A673 (cell line): ENCODE measurements around the gene RLIM. TPM values are rescaled to one million over a fixed set of nuclear protein-coding genes. Genes with fewer than 3 reads are reported as not detected.

Experiments used
- BruUV-seq: library from RNA; stranded (reverse); fragments of 400-500 nt; replicated peaks from 2 replicates; lab custom pipeline; 2021; lab: Mats Ljungman, UMichigan
- CTCF ChIA-PET: fragments of 300-600 bp; sonication (Branson Sonifier 250); formaldehyde crosslinking; loops from one replicate; lab custom pipeline; 2022; ENCODE audit warnings: antibody characterized with exemption; lab: Charles Lee
- POLR2A ChIA-PET: fragments of 300-600 bp; sonication (Branson Sonifier 250); formaldehyde crosslinking; loops from one replicate; lab custom pipeline; 2022; ENCODE audit warnings: antibody characterized with exemption; ENCODE audit not compliant: low non-redundant PET; lab: Charles Lee
- DNase-seq: peaks from one replicate; pipeline ENCODE4 v3.0.0-alpha.2; 2015; ENCODE audit warnings: low spot score
- H3K27ac ChIP-seq: fragments of 200-600 bp; sonication (generic); 2 replicates; pipeline ENCODE4 v1.5.1; 2016; ENCODE audit warnings: mixed run types, low read depth, mild to moderate bottlenecking, mixed read lengths, antibody characterized with exemption, low read length; ENCODE audit not compliant: poor library complexity, severe bottlenecking
- H3K27me3 ChIP-seq: fragments of 200-600 bp; sonication (generic); replicated peaks from 2 replicates; pipeline ENCODE4 v1.6.1; 2017; ENCODE audit warnings: mixed run types, low read depth, mild to moderate bottlenecking, mixed read lengths, antibody characterized with exemption, low read length; ENCODE audit not compliant: insufficient read depth, poor library complexity
- H3K36me3 ChIP-seq: fragments of 200-600 bp; sonication (generic); 2 replicates; pipeline ENCODE4 v1.6.1; 2016; ENCODE audit warnings: mixed run types, mild to moderate bottlenecking, mixed read lengths, antibody characterized with exemption, low read length; ENCODE audit not compliant: insufficient read depth, poor library complexity, severe bottlenecking
- H3K4me1 ChIP-seq: fragments of 200-600 bp; sonication (generic); 2 replicates; pipeline ENCODE4 v1.6.1; 2017; ENCODE audit warnings: mixed run types, mild to moderate bottlenecking, mixed read lengths, antibody characterized with exemption, low read length; ENCODE audit not compliant: insufficient read depth, poor library complexity, severe bottlenecking
- H3K4me3 ChIP-seq: fragments of 200-600 bp; sonication (generic); 2 replicates; pipeline ENCODE4 v1.5.1; 2016; ENCODE audit warnings: low read depth, mixed run types, mild to moderate bottlenecking, mixed read lengths, low read length; ENCODE audit not compliant: poor library complexity, severe bottlenecking
- H3K9me3 ChIP-seq: fragments of 200-600 bp; sonication (generic); 2 replicates; pipeline ENCODE4 v1.6.1; 2016; ENCODE audit warnings: mixed run types, low read depth, mild to moderate bottlenecking, mixed read lengths, antibody characterized with exemption, low read length; ENCODE audit not compliant: poor library complexity, severe bottlenecking
- EZH2 ChIP-seq: fragments of 200-600 bp; sonication (generic); IDR thresholded peaks from 2 replicates; pipeline ENCODE4 v1.6.1; 2017; ENCODE audit warnings: borderline replicate concordance, low read depth, mild to moderate bottlenecking, mixed read lengths, antibody characterized with exemption, low read length; ENCODE audit not compliant: poor library complexity, severe bottlenecking
- intact Hi-C: fragments of 100-400 bp; cut with micrococcal nuclease; formaldehyde crosslinking; loops from one replicate; pipeline ENCODE4 v1.10.0; 2022; ENCODE audit not compliant: unreplicated experiment
- total RNA-seq: library from RNA; stranded (reverse); gene quantifications from 2 replicates; pipeline ENCODE4 v1.2.3, GENCODE V29; 2021
- TF ChIP-seq, protein P1 (sequence below): fragments of 300-800, 200-600 bp; sonication (generic); conservative IDR thresholded peaks from 2 replicates; pipeline ENCODE4 v1.5.1; 2017; ENCODE audit warnings: low read depth, mild to moderate bottlenecking, antibody characterized with exemption, low read length, moderate library complexity, mixed read lengths

RLIM gene
- total RNA-seq, 1 experiment from 2014 or later: 57.7 TPM

DNA sequence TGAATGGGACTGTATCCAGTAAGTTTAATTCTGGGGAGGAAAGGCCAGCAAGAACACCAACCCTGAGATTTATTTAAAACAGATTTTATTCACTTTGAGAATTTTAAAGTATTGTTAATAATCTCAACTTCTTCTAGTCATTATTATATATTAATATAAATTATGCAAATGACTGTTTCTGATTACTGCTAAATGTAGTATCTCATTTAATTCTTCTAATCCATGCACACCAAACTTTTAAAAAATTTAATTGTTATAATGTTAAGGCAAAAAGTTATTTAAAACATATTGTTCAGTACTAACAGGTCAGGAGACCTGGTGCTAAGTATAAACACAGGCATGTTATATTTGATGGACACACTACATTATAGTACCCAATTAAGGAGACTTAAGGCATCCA is 8.1 kb downstream of the RLIM start:
- no peaks in the 10 kb centered on the region for H3K9me3 ChIP-seq
- intact Hi-C loops: no loop called here
- H3K27me3 ChIP-seq: no peaks in the 10 kb centered on the region
- no peak overlapping the region for H3K4me3 ChIP-seq
- DNase-seq: no peak
- no peaks in the 10 kb centered on the region for H3K4me1 ChIP-seq
- no peak for TF ChIP-seq EZH2
- TF ChIP-seq, protein P1, sequence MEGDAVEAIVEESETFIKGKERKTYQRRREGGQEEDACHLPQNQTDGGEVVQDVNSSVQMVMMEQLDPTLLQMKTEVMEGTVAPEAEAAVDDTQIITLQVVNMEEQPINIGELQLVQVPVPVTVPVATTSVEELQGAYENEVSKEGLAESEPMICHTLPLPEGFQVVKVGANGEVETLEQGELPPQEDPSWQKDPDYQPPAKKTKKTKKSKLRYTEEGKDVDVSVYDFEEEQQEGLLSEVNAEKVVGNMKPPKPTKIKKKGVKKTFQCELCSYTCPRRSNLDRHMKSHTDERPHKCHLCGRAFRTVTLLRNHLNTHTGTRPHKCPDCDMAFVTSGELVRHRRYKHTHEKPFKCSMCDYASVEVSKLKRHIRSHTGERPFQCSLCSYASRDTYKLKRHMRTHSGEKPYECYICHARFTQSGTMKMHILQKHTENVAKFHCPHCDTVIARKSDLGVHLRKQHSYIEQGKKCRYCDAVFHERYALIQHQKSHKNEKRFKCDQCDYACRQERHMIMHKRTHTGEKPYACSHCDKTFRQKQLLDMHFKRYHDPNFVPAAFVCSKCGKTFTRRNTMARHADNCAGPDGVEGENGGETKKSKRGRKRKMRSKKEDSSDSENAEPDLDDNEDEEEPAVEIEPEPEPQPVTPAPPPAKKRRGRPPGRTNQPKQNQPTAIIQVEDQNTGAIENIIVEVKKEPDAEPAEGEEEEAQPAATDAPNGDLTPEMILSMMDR: no peak
- H3K36me3 ChIP-seq: peaks cover 11% of the 10 kb centered on the region
- BruUV-seq: no TSS peak
- ChIA-PET POLR2A (no interaction called here), CTCF (no interaction called here)
- no peak overlapping the region for H3K27ac ChIP-seq

DNA sequence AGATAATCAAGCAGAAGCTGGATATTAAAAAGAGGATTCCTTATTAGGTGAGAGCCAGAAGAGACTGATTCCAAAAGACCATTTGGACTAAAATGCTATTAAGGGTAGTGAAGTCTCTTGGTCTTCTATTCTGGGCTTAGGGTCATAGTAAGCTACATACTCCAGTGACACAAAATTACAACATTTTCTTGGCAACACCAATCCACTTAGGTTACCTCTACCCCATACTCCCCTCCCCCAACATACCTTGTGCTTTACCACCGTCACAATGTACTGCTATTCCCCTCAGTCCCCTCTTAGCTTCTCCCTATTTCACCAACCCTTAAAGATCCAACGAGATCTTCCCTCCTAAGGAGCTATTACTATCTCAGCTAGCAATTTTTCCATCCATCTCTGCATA is 11.4 kb downstream of the RLIM start:
- TF ChIP-seq EZH2: no peak
- no peaks in the 10 kb centered on the region for H3K27me3 ChIP-seq
- no peak for DNase-seq
- H3K4me1 ChIP-seq: no peaks in the 10 kb centered on the region
- no peak overlapping the region for H3K27ac ChIP-seq
- no TSS peak for BruUV-seq
- ChIA-PET CTCF (no interaction called here), POLR2A (interaction anchor here (0.7 kb wide), 1 partner anchor 20 kb away, joined by 3 read pairs; no protein-coding TSS in a partner anchor)
- no peaks in the 10 kb centered on the region for H3K9me3 ChIP-seq
- H3K36me3 ChIP-seq: peaks cover 2% of the 10 kb centered on the region
- H3K4me3 ChIP-seq: no peak overlapping the region
- intact Hi-C loops: no loop called here

DNA sequence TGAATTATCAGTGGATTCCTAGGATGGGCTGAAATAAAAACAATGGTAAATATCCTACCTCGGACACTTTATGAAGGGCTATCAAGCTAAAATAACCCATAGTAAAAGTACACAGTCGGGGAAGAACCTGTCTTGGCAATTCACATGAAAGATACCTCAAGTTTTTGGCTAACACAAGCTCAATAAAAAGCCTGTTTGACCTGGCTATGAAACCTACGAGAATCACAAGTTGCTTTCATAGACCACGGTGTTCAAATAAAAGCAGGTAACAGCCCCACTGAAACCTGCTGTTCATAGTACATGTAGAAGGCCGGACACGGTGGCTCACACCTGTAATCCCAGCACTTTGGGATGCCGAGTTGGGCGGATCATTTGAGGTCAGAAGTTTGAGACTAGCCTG is 12.3 kb downstream of the RLIM start:
- CTCF ChIA-PET: no interaction called here
- H3K4me1 ChIP-seq: no peaks in the 10 kb centered on the region
- no peak for DNase-seq
- H3K27ac ChIP-seq: no peak overlapping the region
- no peak overlapping the region for H3K4me3 ChIP-seq
- TF ChIP-seq, protein P1: no peak
- no peak for TF ChIP-seq EZH2
- no TSS peak for BruUV-seq
- POLR2A ChIA-PET: interaction anchor here (0.6 kb wide), 1 partner anchor 12 kb away, joined by 3 read pairs; the partner anchor contains the start of gene RLIM
- no peaks in the 10 kb centered on the region for H3K36me3 ChIP-seq
- intact Hi-C loops: no loop called here
- no peaks in the 10 kb centered on the region for H3K9me3 ChIP-seq
- H3K27me3 ChIP-seq: no peaks in the 10 kb centered on the region

DNA sequence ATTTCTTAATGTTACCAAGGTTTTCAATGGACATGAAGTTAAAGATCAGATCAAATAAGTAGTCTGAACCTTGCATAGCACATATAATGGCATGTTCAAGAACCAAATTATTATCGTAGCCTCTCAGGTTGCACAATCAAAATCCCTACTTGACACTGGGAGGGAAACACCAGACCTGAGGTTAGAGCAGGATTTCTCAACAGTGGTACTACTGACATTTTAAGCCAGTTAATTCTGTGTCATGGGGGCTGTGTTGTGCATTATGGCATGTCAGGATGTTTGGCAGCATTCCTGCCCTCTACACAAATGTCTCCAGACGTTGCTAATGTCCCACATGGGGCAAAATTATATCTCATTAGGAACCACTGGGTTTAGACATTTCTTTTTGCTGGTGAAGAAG is 20.8 kb downstream of the RLIM start:
- no peaks in the 10 kb centered on the region for H3K4me1 ChIP-seq
- DNase-seq: no peak
- intact Hi-C loops: no loop called here
- ChIA-PET POLR2A (no interaction called here), CTCF (no interaction called here)
- no peaks in the 10 kb centered on the region for H3K9me3 ChIP-seq
- H3K36me3 ChIP-seq: peaks cover 43% of the 10 kb centered on the region
- BruUV-seq: no TSS peak
- TF ChIP-seq, protein P1: no peak
- TF ChIP-seq EZH2: no peak
- no peaks in the 10 kb centered on the region for H3K27me3 ChIP-seq
- no peak overlapping the region for H3K27ac ChIP-seq
- H3K4me3 ChIP-seq: no peak overlapping the region
